Dendritic cell treated with granulocyte-macrophage colony-stimulating factor and Interleukin-4, amounts not matched to agents 40 ng/mL and 50 ng/mL, for 4 days (primary cell): ENCODE data around the gene MKRN2OS.

Experiments
- H3K27ac Mint-ChIP-seq: one replicate; pipeline ENCODE4 v1.8.0; 2022; ENCODE audit warnings: mild to moderate bottlenecking, mixed read lengths
- H3K27me3 Mint-ChIP-seq: one replicate; pipeline ENCODE4 v1.8.0; 2022; ENCODE audit warnings: mild to moderate bottlenecking, mixed read lengths
- H3K36me3 Mint-ChIP-seq: one replicate; pipeline ENCODE4 v1.8.0; 2022; ENCODE audit warnings: low read depth, mixed read lengths
- H3K4me1 Mint-ChIP-seq: one replicate; pipeline ENCODE4 v1.8.0; 2022; ENCODE audit warnings: low read depth, mixed read lengths
- H3K4me3 Mint-ChIP-seq: one replicate; pipeline ENCODE4 v1.8.0; 2022; ENCODE audit warnings: mild to moderate bottlenecking, moderate library complexity, mixed read lengths
- H3K9me3 Mint-ChIP-seq: one replicate; pipeline ENCODE4 v1.8.0; 2022; ENCODE audit warnings: mixed read lengths
- intact Hi-C: fragments of 100-400 bp; cut with micrococcal nuclease; formaldehyde crosslinking; loops from one replicate; pipeline ENCODE4 v1.15.0; 2022

The MKRN2OS gene

DNA sequence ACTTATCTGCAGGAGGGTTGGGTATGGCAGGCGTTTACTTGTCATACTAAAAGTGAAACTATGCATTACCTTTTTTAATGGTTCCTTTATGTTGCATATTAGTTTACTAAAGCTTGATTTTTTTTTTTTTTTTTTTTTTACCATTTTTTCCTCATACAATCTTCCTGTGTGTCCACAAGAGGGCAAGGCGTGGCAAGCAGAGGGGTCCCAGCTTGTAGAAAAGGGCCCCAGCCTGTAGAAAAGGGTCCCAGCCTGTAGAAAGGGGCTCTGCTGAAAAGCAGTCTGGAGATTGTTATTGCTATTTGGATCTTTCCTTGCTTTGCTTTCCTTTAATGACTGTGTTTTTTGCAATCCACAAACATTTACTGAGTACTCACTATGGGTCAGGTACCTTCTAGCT lies 33.4 kb upstream of the MKRN2OS start:
- H3K9me3 Mint-ChIP-seq = no peaks in the 10 kb centered on the region
- no peak overlapping the region for H3K4me3 Mint-ChIP-seq
- intact Hi-C loops = no loop called here
- no peaks in the 10 kb centered on the region for H3K27me3 Mint-ChIP-seq
- peaks cover 99% of the 10 kb centered on the region for H3K36me3 Mint-ChIP-seq
- no peak overlapping the region for H3K27ac Mint-ChIP-seq
- H3K4me1 Mint-ChIP-seq = peaks cover 19% of the 10 kb centered on the region

- Mint-ChIP-seq H3K27ac (no peak overlapping the region), H3K9me3 (no peaks in the 10 kb centered on the region), H3K4me3 (no peak overlapping the region), H3K4me1 (peaks cover 19% of the 10 kb centered on the region), H3K36me3 (peaks cover 99% of the 10 kb centered on the region), H3K27me3 (no peaks in the 10 kb centered on the region)
- intact Hi-C loops = no loop called here
These were observed 32.1 kb upstream of the MKRN2OS start for GRCh38 chr3:12577379-12577778.

DNA sequence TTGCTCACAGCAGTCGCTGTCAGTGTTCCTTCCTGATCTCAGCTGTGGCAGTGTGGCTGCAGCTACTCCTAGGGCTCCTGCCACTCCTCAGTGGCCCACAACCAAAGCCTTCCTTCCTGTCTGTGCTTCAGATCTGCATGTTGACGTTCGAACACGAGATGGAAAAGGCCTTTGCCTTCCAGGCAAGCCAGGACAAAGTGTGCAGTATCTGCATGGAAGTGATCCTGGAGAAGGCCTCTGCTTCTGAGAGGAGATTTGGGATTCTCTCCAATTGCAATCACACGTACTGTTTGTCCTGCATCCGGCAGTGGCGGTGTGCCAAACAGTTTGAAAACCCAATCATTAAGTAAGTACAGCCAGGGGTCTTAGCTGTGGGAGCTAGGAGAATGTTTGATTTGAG lies 29.4 kb upstream of the MKRN2OS start:
- intact Hi-C loops = no loop called here
- H3K27ac Mint-ChIP-seq = no peak overlapping the region

DNA sequence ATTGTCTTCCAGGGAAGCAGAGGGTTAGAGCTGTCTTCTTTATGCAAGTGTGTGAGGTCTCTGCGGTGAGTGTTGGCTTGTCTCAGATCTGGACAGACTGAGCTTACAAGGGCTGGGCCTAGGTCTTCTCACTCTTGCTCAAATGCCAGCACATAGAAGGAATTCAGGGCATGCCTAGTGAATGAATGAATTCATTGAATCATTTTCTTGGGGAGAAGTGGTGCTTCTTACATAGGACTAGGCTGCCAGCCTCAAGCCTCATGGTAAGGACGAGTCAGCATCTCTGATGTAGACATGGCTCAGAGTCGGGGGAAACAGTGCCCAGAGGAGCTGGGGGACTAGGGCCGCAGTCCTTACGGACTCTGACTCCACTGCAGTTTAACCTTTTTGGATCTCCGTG lies 28.8 kb upstream of the MKRN2OS start:
- Mint-ChIP-seq H3K27me3 (no peaks in the 10 kb centered on the region), H3K4me1 (peaks cover under 1% of the 10 kb centered on the region), H3K4me3 (no peak overlapping the region), H3K9me3 (no peaks in the 10 kb centered on the region), H3K36me3 (peaks cover 99% of the 10 kb centered on the region), H3K27ac (no peak overlapping the region)
- intact Hi-C loops = no loop called here

More for the DNA sequence above, 29.4 kb upstream of the MKRN2OS start:
- H3K9me3 Mint-ChIP-seq = no peaks in the 10 kb centered on the region
- H3K4me1 Mint-ChIP-seq = peaks cover 5% of the 10 kb centered on the region
- no peak overlapping the region for H3K4me3 Mint-ChIP-seq
- no peaks in the 10 kb centered on the region for H3K27me3 Mint-ChIP-seq
- H3K36me3 Mint-ChIP-seq = peaks cover 99% of the 10 kb centered on the region

GRCh38 chr3:12571986-12572385 lies 26.7 kb upstream of the MKRN2OS start:
- no peaks in the 10 kb centered on the region for H3K27me3 Mint-ChIP-seq
- H3K9me3 Mint-ChIP-seq = no peaks in the 10 kb centered on the region
- no peak overlapping the region for H3K27ac Mint-ChIP-seq
- peaks cover 92% of the 10 kb centered on the region for H3K36me3 Mint-ChIP-seq
- H3K4me1 Mint-ChIP-seq = peaks cover 2% of the 10 kb centered on the region
- H3K4me3 Mint-ChIP-seq = no peak overlapping the region
- intact Hi-C loops = no loop called here

- H3K4me1 Mint-ChIP-seq = peaks cover 8% of the 10 kb centered on the region
- no peaks in the 10 kb centered on the region for H3K27me3 Mint-ChIP-seq
- H3K4me3 Mint-ChIP-seq = no peak overlapping the region
- peaks cover 89% of the 10 kb centered on the region for H3K36me3 Mint-ChIP-seq
- H3K9me3 Mint-ChIP-seq = peaks cover 13% of the 10 kb centered on the region
- no peak overlapping the region for H3K27ac Mint-ChIP-seq
- intact Hi-C loops = no loop called here
These were observed 24.5 kb upstream of the MKRN2OS start for GRCh38 chr3:12569836-12570235.

DNA sequence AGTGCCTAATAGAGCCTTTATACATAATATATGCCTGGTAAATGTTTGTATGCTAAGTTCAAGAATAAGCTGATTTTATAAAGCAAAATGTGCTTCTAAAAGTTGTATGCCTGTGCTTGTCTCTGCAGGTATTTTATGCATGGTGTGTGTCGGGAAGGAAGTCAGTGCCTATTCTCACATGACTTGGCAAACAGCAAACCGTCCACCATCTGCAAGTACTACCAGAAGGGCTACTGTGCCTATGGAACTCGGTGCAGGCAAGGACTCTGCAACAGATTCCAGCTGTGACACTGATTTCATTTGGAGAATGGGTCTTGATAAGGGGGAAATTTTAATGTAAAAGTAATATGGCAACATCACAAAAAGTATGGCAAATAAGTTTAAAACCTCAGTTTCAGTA lies 23.4 kb upstream of the MKRN2OS start:
- H3K36me3 Mint-ChIP-seq = peaks cover 84% of the 10 kb centered on the region
- peaks cover 13% of the 10 kb centered on the region for H3K4me1 Mint-ChIP-seq
- no peaks in the 10 kb centered on the region for H3K27me3 Mint-ChIP-seq
- peaks cover 13% of the 10 kb centered on the region for H3K9me3 Mint-ChIP-seq
- H3K4me3 Mint-ChIP-seq = no peak overlapping the region
- H3K27ac Mint-ChIP-seq = no peak overlapping the region
- intact Hi-C loops = no loop called here

DNA sequence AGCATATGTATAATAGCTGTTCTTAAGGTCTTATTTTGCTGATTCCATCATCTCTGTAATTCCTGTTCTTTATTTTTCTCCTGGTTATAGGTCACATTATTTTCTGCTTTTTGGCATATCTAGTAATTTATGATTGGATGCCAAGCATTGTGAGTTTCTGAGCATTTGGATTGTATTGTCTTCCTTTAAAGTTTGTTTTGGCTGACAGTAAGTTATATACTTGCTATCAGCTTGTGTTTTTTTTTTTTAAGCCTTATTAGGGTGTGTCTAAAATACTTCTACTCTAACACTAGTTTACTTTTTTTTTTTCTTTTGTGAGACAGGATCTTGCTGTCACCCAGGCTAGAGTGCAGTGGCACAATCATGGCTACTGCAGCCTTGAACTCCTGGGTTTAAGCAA lies 21.7 kb upstream of the MKRN2OS start:
- intact Hi-C loops = no loop called here
- no peaks in the 10 kb centered on the region for H3K27me3 Mint-ChIP-seq

DNA sequence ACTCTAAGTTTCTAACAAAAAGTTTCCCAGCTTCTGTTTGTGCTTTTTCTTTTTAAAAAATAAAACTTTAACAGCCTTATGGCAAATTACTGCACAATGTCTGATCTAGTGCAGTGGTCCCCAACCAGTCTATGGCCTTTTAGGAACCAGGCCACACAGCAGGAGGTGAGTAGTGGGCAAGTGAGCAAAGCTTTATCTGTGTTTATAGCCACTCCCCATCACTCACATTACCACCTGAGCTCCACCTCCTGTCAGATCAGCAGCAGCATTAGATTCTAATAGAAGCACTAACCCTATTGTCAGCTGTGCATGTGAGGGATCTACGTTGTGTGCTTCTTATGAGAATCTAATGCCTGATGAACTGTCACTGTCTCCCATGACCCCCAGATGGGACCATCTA lies 17.2 kb upstream of the MKRN2OS start:
- Mint-ChIP-seq H3K27ac (peak overlapping the region; percentile 15), H3K4me3 (no peak overlapping the region), H3K4me1 (peaks cover 52% of the 10 kb centered on the region), H3K27me3 (no peaks in the 10 kb centered on the region), H3K9me3 (peaks cover 13% of the 10 kb centered on the region), H3K36me3 (peaks cover 29% of the 10 kb centered on the region)
- intact Hi-C loops = no loop called here

More for the DNA sequence above, 21.7 kb upstream of the MKRN2OS start:
- Mint-ChIP-seq H3K27ac (no peak overlapping the region), H3K4me3 (no peak overlapping the region), H3K9me3 (peaks cover 13% of the 10 kb centered on the region), H3K4me1 (peaks cover 19% of the 10 kb centered on the region), H3K36me3 (peaks cover 66% of the 10 kb centered on the region)

- no peaks in the 10 kb centered on the region for H3K27me3 Mint-ChIP-seq
- H3K36me3 Mint-ChIP-seq = peaks cover 27% of the 10 kb centered on the region
- intact Hi-C loops = no loop called here
- H3K4me1 Mint-ChIP-seq = peaks cover 49% of the 10 kb centered on the region
- H3K4me3 Mint-ChIP-seq = no peak overlapping the region
- H3K9me3 Mint-ChIP-seq = peaks cover 8% of the 10 kb centered on the region
- no peak overlapping the region for H3K27ac Mint-ChIP-seq
These were observed 16.1 kb upstream of the MKRN2OS start for GRCh38 chr3:12561397-12561796.

DNA sequence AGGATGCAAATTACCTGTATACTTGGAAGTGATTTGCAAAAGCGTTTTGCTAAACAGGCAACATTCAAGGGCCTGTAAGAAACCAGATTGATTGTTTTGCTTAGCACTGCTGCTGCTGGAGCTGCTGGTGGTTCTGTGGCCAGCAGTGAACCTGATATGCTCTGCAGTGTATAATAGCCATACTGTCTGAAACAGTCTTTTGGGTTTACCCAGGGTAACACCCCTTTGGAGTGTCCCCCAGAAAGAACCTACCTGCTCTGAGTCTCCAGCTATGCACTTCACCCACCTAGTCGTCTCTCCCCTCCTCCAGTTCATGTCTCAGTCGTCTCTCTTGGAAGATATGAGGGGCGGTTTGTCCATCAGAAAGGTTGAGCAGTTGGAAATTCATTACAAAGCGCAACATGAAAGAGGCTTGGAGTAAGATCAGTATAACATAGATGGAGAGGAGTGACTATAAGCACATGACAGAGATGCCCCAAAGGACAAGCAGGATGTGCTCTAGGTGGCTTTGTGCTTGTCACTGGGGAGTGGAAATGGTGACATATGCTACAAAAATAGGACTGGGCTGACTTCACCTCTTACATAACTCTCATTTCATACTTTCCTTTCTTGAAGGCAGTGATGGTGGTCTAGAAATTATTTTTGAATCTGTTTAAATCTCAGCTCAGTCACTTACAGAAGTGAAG lies 15.3 kb upstream of the MKRN2OS start:
- Mint-ChIP-seq H3K9me3 (peaks cover under 1% of the 10 kb centered on the region), H3K27ac (no peak overlapping the region), H3K4me3 (no peak overlapping the region), H3K27me3 (peaks cover 2% of the 10 kb centered on the region), H3K36me3 (peaks cover 23% of the 10 kb centered on the region), H3K4me1 (peaks cover 57% of the 10 kb centered on the region)
- intact Hi-C loops = no loop called here

GRCh38 chr3:12559520-12559919 lies 14.2 kb upstream of the MKRN2OS start:
- intact Hi-C loops = no loop called here
- peaks cover 9% of the 10 kb centered on the region for H3K27me3 Mint-ChIP-seq
- no peak overlapping the region for H3K4me3 Mint-ChIP-seq
- peaks cover 14% of the 10 kb centered on the region for H3K36me3 Mint-ChIP-seq
- H3K4me1 Mint-ChIP-seq = peaks cover 53% of the 10 kb centered on the region
- no peak overlapping the region for H3K27ac Mint-ChIP-seq
- H3K9me3 Mint-ChIP-seq = no peaks in the 10 kb centered on the region

DNA sequence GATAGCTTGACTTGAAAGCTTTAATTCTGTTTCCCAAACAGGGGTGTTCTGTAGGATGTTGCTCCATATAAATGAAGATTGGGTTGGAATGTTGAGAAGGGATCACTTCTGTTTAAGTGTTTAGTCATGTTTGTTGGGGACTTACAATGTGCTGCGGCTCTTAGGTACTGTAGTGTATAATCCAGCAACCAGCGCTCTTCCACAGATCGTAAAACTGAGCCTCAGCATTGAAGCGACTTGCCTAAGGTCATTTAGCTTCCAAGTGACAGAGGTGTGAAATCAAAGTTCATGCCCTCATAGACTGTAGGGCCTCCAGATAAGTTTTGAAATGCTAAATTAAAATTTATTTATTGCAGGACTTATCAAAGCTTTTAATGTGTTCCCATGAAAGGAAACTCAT lies 13.4 kb upstream of the MKRN2OS start:
- no peaks in the 10 kb centered on the region for H3K9me3 Mint-ChIP-seq
- peaks cover 12% of the 10 kb centered on the region for H3K27me3 Mint-ChIP-seq
- H3K36me3 Mint-ChIP-seq = peaks cover 12% of the 10 kb centered on the region
- peaks cover 56% of the 10 kb centered on the region for H3K4me1 Mint-ChIP-seq
- no peak overlapping the region for H3K4me3 Mint-ChIP-seq
- H3K27ac Mint-ChIP-seq = no peak overlapping the region
- intact Hi-C loops = no loop called here

- intact Hi-C loops = loop anchor here (2.0 kb wide), 1 partner anchor 107 kb away; the partner anchor contains the start of gene RAF1
- H3K27me3 Mint-ChIP-seq = peaks cover 17% of the 10 kb centered on the region
- H3K27ac Mint-ChIP-seq = peak overlapping the region; percentile 89
- H3K4me3 Mint-ChIP-seq = peak overlapping the region; percentile 85
- H3K9me3 Mint-ChIP-seq = no peaks in the 10 kb centered on the region
- H3K36me3 Mint-ChIP-seq = peaks cover 12% of the 10 kb centered on the region
- H3K4me1 Mint-ChIP-seq = peaks cover 57% of the 10 kb centered on the region
These were observed 12.3 kb upstream of the MKRN2OS start for GRCh38 chr3:12557473-12558100.
